Tibial nerve (tissue), 4 donors: Measurements from ENCODE around the gene KREMEN1. TPM values are rescaled to one million over a fixed set of nuclear protein-coding genes. Genes with fewer than 3 reads are reported as not detected.

Experiments used
- DNase-seq, 2 donors: peaks; one replicate each; pipeline ENCODE4 v3.0.0-alpha.2; 2019; ENCODE audit warnings: low spot score in 2 of 2
- H3K27ac ChIP-seq, 4 donors: fragments of 200-600 bp; sonication (generic) in 3 of 4; one replicate each; pipeline ENCODE4 v1.5.1; 2017 to 2019; ENCODE audit warnings: mild to moderate bottlenecking in 1 of 4
- H3K27me3 ChIP-seq, 2 donors: fragments of 200-600 bp; sonication (generic) in 1 of 2; one replicate each; pipeline versions ENCODE4 v1.5.1 to v1.6.0; 2017 to 2019
- H3K36me3 ChIP-seq, 3 donors: fragments of 200-600 bp; sonication (generic); one replicate each; pipeline ENCODE4 v1.5.1; 2018 to 2019
- H3K4me1 ChIP-seq, 4 donors: fragments of 200-600 bp; sonication (generic) in 3 of 4; one replicate each; pipeline ENCODE4 v1.5.1; 2017 to 2019
- H3K4me3 ChIP-seq, 4 donors: fragments of 200-600 bp; sonication (generic) in 3 of 4; one replicate each; pipeline ENCODE4 v1.5.1; 2017 to 2019; ENCODE audit warnings: mild to moderate bottlenecking in 1 of 4, moderate library complexity in 1 of 4
- H3K9me3 ChIP-seq, 4 donors: fragments of 200-600 bp; sonication (generic) in 3 of 4; one replicate each; pipeline ENCODE4 v1.5.1; 2017 to 2019
- EP300 ChIP-seq, 2 donors: sonication (generic); formaldehyde crosslinking; IDR thresholded peaks; one replicate each; pipeline ENCODE4 v1.6.1; 2017; ENCODE audit warnings: antibody characterized with exemption in 2 of 2, mild to moderate bottlenecking in 1 of 2
- POLR2A ChIP-seq, 2 donors: fragments of 450-650 bp; IDR thresholded peaks; one replicate each; pipeline ENCODE4 v1.6.1; 2017; ENCODE audit warnings: antibody characterized with exemption in 2 of 2, mild to moderate bottlenecking in 2 of 2, moderate library complexity in 2 of 2
- WGBS, 2 donors: methylation state at CpG; one replicate each; pipeline ENCODE4 v1.1.5; 2018; 5-methylcytosine and 5-hydroxymethylcytosine counted together
- total RNA-seq, 4 donors: library from RNA; depleted of rRNA; stranded (reverse); fragments of >200 nt; gene quantifications; one replicate each; pipeline ENCODE4 v1.1.0, GENCODE V29; 2016
- TF ChIP-seq, protein P1 (sequence below), 5 experiments: fragments of 200-600 bp in 3 of 5; fragments of 450-650 bp in 2 of 5; sonication (generic) in 3 of 5; IDR thresholded peaks; one replicate each; pipeline ENCODE4 v1.5.1; 2016 to 2019; ENCODE audit warnings: antibody characterized with exemption in 5 of 5, mild to moderate bottlenecking in 3 of 5, moderate library complexity in 2 of 5

KREMEN1 gene
- total RNA-seq, 4 donors from 2014 or later = 5.4 to 15.1 (median 12.9) TPM

DNA sequence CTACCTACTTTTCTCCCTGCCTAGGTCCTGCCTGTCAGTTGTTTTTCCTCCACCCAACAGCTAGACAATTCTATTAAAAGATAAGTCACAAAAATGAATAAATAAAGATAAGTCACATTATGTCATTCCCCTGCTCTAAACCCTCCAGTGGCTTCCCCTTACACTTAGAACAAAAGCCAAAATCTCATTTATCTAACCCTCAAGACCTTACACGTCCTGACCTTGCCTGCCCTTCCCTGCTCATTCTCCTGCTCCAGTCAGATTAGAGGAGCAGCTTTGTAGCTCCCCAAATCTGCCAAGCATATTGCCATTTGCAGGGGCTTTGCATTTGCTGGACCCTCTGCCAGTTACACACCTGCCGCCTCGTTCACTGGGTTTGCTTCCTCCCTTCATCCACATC is 16.7 kb downstream of the KREMEN1 start:
- no peak for TF ChIP-seq EP300 (IDR thresholded peaks at IDR 0.05)
- TF ChIP-seq POLR2A (IDR thresholded peaks at IDR 0.05) = no peak
- TF ChIP-seq, protein P1, sequence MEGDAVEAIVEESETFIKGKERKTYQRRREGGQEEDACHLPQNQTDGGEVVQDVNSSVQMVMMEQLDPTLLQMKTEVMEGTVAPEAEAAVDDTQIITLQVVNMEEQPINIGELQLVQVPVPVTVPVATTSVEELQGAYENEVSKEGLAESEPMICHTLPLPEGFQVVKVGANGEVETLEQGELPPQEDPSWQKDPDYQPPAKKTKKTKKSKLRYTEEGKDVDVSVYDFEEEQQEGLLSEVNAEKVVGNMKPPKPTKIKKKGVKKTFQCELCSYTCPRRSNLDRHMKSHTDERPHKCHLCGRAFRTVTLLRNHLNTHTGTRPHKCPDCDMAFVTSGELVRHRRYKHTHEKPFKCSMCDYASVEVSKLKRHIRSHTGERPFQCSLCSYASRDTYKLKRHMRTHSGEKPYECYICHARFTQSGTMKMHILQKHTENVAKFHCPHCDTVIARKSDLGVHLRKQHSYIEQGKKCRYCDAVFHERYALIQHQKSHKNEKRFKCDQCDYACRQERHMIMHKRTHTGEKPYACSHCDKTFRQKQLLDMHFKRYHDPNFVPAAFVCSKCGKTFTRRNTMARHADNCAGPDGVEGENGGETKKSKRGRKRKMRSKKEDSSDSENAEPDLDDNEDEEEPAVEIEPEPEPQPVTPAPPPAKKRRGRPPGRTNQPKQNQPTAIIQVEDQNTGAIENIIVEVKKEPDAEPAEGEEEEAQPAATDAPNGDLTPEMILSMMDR (IDR thresholded peaks at IDR 0.05) = no peak
- 59 to 68% methylated on average over 3 of the region's 3 CpGs for WGBS, 2 donors

DNA sequence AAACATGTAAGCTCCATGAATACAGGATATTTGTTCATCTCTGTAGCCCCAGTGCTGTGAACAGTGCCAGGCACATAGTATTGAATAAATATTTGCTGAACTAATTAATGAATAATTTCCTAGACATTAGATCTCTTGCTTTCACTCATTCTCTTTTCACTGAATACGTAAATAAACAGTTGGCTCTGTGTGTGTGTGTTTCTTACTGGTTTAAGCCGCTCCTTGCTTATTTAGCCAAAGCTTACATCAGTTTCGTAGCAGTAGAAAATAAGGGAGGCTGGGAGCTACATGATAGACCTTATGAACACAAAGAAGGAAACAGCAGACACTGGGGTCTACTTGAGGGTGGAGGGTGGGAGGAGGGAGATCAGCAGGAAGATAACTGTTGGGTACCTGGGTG is 17.2 kb downstream of the KREMEN1 start:
- no peak overlapping the region for H3K4me3 ChIP-seq
- 75 to 83% methylated on average over 3 of the region's 3 CpGs for WGBS, 2 donors
- H3K27ac ChIP-seq = no peak overlapping the region
- no peak for DNase-seq
- TF ChIP-seq POLR2A (IDR thresholded peaks at IDR 0.05) (no peak), EP300 (IDR thresholded peaks at IDR 0.05) (no peak)
- TF ChIP-seq, protein P1 (IDR thresholded peaks at IDR 0.05) = no peak
- no peaks in the 10 kb centered on the region for H3K9me3 ChIP-seq
- H3K4me1 ChIP-seq = peaks cover 0 to 13% (median 0%) of the 10 kb centered on the region in 4 donors
- H3K36me3 ChIP-seq = peaks cover 0 to 5% (median 0%) of the 10 kb centered on the region in 3 donors
- no peaks in the 10 kb centered on the region for H3K27me3 ChIP-seq

More for the DNA sequence above, 16.7 kb downstream of the KREMEN1 start:
- Histone ChIP-seq H3K27me3 (no peaks in the 10 kb centered on the region), H3K4me1 (peaks cover 0 to 13% (median 0%) of the 10 kb centered on the region in 4 donors), H3K4me3 (no peak overlapping the region), H3K36me3 (no peaks in the 10 kb centered on the region), H3K27ac (no peak overlapping the region), H3K9me3 (no peaks in the 10 kb centered on the region)
- no peak for DNase-seq

DNA sequence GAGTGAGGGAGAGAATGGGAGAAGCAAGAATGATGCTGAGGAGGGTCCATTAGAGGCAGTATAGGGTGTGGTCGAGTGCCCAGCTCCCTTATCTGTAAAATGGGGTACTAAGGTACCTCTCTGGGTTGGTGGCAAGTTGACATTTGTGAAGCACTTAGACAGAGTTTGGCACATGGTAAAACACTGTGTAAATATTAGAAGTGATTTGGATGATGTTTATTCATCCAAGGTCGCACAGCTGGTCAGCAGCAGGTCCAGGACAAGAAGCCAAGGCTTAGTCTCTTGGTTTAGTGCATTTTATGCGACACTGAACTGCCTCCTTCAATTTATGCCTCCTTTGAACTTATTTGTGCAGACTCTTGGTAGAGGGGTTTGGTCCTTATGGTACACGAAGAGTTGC is 19.4 kb downstream of the KREMEN1 start:
- DNase-seq = no peak
- no peak for TF ChIP-seq EP300 (IDR thresholded peaks at IDR 0.05)
- H3K27ac ChIP-seq = no peak overlapping the region
- H3K4me3 ChIP-seq = no peak overlapping the region
- no peaks in the 10 kb centered on the region for H3K9me3 ChIP-seq
- H3K36me3 ChIP-seq = peaks cover 0 to 8% (median 0%) of the 10 kb centered on the region in 3 donors
- no peaks in the 10 kb centered on the region for H3K27me3 ChIP-seq
- WGBS, 2 donors = 89% methylated on average over 4 of the region's 4 CpGs
- peaks cover 0 to 22% (median 2%) of the 10 kb centered on the region in 4 donors for H3K4me1 ChIP-seq

DNA sequence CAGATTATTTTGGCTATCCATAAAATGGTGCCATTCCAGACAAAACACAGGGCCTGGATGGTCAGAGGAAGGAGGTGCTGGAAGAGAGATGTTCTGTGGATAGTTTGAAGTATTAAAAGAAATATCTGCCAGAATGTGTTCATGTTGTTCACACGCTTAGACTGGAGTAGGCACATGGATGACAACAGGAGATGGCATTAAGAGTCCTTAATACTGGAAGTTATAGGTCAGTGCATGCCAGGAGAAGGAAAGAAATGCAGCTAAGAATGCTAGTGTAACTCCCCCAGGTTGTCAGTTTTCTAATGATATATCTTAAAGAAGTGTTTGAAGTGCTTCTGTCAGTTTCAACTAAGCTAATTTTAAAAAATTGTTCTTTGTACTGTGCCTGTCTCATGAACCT is 20.2 kb downstream of the KREMEN1 start:
- no peaks in the 10 kb centered on the region for H3K27me3 ChIP-seq
- H3K4me1 ChIP-seq = peaks cover 0 to 22% (median 2%) of the 10 kb centered on the region in 4 donors
- H3K36me3 ChIP-seq = peaks cover 0 to 8% (median 0%) of the 10 kb centered on the region in 3 donors
- H3K9me3 ChIP-seq = no peaks in the 10 kb centered on the region
- H3K4me3 ChIP-seq = no peak overlapping the region
- WGBS, 2 donors = 69 to 88% methylated on average over 1 of the region's 1 CpG
- DNase-seq = no peak
- H3K27ac ChIP-seq = peak overlapping the region in 1 of 4 donors; percentile 36
- TF ChIP-seq, protein P1 (IDR thresholded peaks at IDR 0.05) = no peak
- TF ChIP-seq POLR2A (IDR thresholded peaks at IDR 0.05) (no peak), EP300 (IDR thresholded peaks at IDR 0.05) (no peak)

DNA sequence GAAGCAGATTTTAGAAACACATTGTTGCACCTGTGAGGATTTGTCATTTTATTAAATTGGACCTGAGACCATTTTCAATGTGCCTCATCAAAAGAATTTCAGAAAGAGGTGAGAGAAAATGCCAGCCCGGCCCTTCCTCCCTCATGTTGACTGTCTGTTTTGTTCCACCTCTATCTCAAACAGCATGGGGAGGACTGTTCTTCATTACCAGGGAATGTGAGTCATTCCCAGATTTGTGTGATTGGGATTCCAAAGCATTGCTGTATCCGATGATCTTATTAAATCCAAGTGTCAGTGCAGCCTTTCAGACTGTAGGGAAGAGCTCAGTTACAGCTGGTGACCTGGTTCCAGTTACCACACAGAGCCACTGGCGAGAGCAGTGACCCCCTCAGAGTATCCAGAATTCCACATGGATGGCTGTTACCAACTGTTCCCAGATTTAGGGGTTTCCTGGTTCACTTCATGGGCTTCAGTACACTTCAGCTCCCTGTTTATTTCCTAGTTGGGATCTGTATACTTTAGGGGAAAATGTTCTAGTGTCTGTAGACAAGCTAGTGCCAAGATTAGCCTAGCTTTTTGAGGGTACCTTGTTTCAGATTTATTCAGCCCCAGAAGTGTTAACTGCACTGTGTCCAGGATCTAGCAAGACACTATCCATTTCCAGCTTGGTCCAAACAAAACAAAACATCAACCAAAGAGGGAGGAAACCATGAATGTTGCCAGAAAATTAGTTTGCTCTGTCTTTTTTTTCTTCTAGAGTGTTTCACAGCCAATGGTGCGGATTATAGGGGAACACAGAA is 20.9 kb downstream of the KREMEN1 start:
- H3K36me3 ChIP-seq = peaks cover 0 to 8% (median 0%) of the 10 kb centered on the region in 3 donors
- no peaks in the 10 kb centered on the region for H3K9me3 ChIP-seq
- no peaks in the 10 kb centered on the region for H3K27me3 ChIP-seq
- H3K4me1 ChIP-seq = peaks cover 0 to 22% (median 2%) of the 10 kb centered on the region in 4 donors
- H3K4me3 ChIP-seq = no peak overlapping the region
- WGBS, 2 donors = 45 to 53% methylated on average over 4 of the region's 4 CpGs
- DNase-seq = peak in 1 of 2 donors; percentile 36
- H3K27ac ChIP-seq = peak overlapping the region in 3 of 4 donors; percentile 26 to 53 (median 36)
- peak in 1 of 2 donors; percentile 49 for TF ChIP-seq EP300 (IDR thresholded peaks at IDR 0.05)
- TF ChIP-seq, protein P1 (IDR thresholded peaks at IDR 0.05) = no peak
